ENCODE measurements around the gene PPAN.

- TF ChIP-seq CTCF (IDR thresholded peaks at IDR 0.05) (no peak), POLR2A (IDR thresholded peaks at IDR 0.05) (no peak)
Observed at GRCh38 chr19:10092648-10093294, 13.4 kb upstream of the PPAN start.

Measured in Peyer's patch (tissue), 4 donors.